ENCODE results near the gene MAGEA2B.
"Not testable (repeated sequence)": the region's sequence is repeated elsewhere in the genome, so short reads cannot be mapped to it uniquely, and the experiment has no call there.

MAGEA2B gene, protein sequence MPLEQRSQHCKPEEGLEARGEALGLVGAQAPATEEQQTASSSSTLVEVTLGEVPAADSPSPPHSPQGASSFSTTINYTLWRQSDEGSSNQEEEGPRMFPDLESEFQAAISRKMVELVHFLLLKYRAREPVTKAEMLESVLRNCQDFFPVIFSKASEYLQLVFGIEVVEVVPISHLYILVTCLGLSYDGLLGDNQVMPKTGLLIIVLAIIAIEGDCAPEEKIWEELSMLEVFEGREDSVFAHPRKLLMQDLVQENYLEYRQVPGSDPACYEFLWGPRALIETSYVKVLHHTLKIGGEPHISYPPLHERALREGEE

DNA sequence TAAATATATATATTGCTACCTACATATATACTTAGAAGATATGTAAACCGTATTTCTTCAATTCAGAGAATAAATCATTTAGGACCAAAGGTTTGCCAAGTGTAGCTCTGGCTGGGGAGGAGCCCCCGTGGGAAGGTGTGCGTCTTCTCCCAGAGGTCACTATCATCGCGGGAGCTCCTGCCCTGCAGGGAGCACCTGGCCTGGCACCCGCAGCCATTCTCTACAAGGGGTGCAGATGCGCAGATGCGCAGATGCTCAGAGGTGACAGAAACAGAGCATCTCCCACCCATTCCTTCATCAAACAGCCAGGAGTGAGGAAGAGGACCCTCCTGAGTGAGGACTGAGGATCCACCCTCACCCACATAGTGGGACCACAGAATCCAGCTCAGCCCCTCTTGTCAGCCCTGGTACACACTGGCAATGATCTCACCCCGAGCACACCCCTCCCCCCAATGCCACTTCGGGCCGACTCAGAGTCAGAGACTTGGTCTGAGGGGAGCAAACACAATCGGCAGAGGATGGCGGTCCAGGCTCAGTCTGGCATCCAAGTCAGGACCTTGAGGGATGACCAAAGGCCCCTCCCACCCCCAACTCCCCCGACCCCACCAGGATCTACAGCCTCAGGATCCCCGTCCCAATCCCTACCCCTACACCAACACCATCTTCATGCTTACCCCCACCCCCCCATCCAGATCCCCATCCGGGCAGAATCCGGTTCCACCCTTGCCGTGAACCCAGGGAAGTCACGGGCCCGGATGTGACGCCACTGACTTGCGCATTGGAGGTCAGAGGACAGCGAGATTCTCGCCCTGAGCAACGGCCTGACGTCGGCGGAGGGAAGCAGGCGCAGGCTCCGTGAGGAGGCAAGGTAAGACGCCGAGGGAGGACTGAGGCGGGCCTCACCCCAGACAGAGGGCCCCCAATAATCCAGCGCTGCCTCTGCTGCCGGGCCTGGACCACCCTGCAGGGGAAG lies at the start of gene MAGEA2B:
TSS of gene MAGEA2B (plus strand) at position 814 of the 973 bp plus-strand sequence. CDS start 2,479 bp downstream, outside the sequence.
- not testable (repeated sequence) for DNase-seq

DNA sequence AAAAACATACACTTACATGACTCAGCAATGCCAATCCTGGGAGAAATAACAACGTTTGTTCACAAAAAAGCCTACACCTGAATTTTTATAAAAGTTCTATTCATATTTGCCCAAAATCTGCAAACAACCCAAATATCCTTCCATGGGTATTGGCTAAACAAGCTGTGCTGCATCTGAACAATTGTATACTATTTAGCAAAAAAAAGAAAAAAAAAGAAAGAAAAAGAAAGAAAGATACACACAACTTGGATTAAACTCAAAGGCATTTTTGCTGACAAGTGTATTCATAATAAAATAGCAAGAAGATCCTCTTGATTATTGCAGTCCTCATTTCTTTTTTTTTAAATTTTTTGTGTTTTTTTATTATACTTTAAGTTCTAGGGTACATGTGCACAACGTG lies 40.3 kb upstream of the MAGEA2B start:
- DNase-seq = no peak

DNA sequence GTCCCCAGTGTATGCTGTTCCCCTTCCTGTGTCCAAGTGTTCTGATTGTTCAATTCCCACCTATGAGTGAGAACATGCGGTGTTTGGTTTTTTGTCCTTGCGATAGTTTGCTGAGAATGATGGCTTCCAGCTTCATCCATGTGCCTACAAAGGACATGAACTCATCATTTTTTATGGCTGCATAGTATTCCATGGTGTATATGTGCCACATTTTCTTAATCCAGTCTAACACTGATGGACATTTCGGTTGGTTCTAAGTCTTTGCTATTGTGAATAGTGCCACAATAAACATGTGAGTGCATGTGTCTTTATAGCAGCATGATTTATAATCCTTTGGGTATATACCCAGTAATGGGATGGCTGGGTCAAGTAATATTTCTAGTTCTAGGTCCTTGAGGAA lies 39.8 kb upstream of the MAGEA2B start:
- not testable (repeated sequence) for DNase-seq

DNA sequence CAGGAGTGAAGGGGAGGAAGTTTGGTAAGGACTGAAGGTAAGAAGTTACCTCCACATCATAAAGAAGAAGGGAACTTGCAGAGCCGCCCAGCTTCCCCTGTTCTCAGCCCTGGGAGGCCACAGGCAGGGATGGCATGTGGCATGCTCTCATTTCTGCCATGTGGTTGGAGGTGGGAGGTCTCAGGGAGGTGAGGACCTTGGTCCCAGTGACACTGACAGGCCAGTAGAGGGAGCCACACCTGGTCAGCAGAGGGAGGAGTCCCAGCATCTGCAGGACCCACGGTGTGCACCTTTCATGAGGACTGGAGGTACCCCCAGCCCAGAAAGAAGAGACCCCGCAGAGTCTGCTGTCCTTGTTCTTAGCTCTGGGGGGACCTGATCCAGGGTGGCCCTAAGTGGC lies 33.4 kb upstream of the MAGEA2B start:
- not testable (repeated sequence) for DNase-seq

DNA sequence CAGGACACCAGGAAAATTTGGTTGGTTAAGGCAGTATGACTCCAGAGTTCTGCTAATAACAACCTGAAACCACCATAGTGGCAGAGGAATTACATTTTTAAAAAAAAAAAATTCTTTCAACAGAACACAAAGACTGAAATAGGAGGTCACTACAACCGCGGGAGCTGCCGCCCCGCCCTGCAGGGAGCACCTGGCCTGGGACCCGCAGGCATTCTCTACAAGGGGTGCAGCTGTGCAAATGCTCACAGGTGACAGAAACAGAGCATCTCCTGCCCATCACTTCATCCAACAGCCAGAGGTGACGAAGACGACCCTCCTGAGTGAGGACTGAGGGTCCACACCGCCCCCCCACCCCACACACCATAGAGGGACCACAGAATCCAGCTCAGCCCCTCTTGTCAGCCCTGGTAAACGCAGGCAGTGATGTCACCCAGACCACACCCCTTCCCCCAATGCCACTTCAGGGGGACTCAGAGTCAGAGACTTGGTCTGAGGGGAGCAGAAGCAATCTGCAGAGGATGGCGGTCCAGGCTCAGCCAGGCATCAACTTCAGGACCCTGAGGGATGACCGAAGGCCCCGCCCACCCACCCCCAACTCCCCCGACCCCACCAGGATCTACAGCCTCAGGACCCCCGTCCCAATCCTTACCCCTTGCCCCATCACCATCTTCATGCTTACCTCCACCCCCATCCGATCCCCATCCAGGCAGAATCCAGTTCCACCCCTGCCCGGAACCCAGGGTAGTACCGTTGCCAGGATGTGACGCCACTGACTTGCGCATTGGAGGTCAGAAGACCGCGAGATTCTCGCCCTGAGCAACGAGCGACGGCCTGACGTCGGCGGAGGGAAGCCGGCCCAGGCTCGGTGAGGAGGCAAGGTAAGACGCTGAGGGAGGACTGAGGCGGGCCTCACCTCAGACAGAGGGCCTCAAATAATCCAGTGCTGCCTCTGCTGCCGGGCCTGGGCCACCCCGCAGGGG lies 16.2 kb upstream of the MAGEA2B start, which contains the start of gene MAGEA3:
TSS of gene MAGEA3 (plus strand) at position 843 of the 980 bp plus-strand sequence. CDS start 2,039 bp downstream, outside the sequence.
- not testable (repeated sequence) for DNase-seq

DNA sequence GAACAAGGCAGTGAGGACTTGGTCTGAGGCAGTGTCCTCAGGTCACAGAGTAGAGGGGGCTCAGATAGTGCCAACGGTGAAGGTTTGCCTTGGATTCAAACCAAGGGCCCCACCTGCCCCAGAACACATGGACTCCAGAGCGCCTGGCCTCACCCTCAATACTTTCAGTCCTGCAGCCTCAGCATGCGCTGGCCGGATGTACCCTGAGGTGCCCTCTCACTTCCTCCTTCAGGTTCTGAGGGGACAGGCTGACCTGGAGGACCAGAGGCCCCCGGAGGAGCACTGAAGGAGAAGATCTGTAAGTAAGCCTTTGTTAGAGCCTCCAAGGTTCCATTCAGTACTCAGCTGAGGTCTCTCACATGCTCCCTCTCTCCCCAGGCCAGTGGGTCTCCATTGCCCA lies 14.0 kb upstream of the MAGEA2B start:
- not testable (repeated sequence) for DNase-seq

DNA sequence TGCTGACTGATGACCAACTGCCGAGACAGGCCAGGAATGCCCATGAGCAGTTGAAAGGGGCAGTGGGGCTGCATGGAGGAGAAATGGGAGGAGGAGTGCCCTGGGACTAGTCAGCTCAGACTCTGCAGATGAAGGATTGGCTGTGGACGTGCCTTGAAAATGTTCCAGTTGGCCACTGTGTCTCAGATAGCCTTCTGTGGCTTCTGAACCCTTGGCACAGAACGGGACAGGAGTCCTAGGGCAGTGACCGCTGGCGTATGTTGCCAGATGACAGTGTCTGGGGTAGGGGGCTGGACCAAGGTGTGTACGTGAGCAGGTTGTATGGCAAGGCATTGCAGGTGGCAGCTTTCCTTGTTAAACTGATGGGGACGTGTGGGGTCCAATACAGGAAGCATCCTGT lies 7.9 kb upstream of the MAGEA2B start:
- DNase-seq = not testable (repeated sequence)

DNA sequence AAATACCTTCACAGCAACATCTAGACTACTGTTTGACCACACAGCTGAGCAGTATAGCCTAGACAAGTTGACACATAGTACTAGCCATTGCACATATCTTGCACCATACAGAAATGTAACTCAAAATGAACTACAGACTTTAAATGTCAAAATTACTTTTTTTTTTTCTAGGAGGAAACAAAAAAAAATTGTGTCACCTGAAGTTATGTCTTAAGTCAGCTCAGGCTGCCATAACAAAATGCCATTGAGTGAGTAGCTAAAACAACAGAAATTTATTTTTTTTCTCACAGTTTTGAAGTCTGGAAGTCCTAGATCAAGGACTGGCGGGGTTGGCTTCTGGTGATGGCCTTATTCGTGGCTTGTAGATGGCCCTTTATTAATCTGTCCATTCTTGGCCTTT lies 5.3 kb upstream of the MAGEA2B start, which contains the start of gene CSAG2:
TSS of gene CSAG2 (minus strand) at position 101 of the 400 bp plus-strand sequence. CDS start 161 bp downstream, outside the sequence.
- not testable (repeated sequence) for DNase-seq

DNA sequence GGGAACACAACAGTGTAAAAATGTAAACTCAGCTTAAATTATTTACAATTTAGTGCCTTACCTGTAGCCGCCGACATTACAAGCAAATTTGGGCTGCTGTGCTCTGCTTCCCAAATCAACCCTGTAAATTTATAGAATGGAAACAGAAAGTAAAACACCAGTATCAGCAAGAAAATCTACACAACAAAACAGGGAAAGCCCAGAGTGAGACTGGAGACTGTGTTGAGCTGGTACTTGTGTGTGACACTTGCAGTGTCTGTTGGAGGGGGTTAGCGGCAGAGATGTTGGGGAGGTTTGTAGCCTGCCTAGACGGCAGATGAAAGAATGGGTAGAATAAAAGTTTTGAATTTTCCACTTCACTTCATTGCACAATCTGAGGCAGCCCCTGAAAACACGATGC lies 1.2 kb upstream of the MAGEA2B start:
- DNase-seq = not testable (repeated sequence)

DNA sequence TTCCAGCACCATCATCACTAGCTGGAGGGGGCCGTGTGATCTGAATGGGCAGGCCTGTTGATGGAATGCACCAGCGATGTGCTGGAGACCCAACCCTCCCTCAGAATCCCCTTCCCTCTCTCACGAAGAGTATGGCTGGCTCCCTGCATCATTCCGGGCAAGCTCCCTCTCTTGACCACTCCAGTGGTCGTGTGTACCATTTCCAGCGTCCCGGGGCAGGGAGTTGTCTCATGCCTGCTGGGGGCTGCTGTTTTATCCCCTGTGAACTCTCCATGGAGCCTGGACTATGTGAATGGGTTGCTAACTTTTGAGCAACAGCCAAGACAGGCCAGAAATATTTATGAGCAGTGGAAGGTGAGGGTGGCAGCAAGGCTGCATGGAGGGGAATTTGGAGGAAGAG lies 11.0 kb downstream of the MAGEA2B start:
- no peak for DNase-seq

DNA sequence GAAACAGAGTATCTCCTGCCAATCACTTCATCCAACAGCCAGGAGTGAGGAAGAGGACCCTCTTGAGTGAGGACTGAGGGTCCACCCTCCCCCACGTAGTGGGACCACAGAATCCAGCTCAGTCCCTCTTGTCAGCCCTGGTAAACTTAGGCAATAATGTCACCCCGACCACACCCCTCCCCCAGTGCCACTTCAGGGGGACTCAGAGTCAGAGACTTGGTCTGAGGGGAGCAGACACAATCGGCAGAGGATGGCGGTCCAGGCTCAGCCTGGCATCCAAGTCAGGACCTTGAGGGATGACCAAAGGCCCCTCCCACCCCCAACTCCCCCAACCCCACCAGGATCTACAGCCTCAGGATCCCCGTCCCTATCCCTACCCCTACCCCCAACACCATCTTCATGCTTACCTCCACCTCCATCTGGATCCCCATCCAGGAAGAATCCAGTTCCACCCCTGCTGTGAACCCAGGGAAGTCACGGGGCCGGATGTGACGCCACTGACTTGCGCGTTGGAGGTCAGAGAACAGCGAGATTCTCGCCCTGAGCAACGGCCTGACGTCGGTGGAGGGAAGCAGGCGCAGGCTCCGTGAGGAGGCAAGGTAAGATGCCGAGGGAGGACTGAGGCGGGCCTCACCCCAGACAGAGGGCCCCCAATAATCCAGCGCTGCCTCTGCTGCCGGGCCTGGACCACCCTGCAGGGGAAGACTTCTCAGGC lies 19.0 kb downstream of the MAGEA2B start, which contains the start of the genes CSAG1 and MAGEA12:
TSS of gene CSAG1 (minus strand) at position 461 of the 715 bp plus-strand sequence. CDS start 1,261 bp downstream, outside the sequence.
TSS of gene MAGEA12 (plus strand) at position 497 of the 715 bp plus-strand sequence. CDS start 2,405 bp downstream, outside the sequence.
- no peak for DNase-seq

DNA sequence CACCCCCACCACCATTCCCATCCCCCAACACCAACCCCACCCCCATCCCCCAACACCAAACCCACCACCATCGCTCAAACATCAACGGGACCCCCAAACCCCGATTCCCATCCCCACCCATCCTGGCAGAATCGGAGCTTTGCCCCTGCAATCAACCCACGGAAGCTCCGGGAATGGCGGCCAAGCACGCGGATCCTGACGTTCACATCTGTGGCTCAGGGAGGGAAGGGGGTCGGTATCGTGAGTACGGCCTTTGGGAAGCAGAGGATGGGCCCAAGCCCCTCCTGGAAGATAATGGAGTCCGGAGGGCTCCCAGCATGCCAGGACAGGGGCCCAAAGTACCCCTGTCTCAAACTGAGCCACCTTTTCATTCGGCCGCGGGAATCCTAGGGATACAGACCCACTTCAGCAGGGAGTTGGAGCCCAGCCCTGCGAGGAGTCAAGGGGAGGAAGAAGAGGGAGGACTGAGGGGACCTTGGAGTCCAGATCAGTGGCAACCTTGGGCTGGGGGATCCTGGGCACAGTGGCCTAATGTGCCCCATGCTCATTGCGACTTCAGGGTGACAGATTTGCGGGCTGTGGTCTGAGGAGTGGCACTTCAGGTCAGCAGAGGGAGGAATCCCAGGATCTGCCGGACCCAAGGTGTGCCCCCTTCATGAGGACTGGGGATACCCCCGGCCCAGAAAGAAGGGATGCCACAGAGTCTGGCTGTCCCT lies 19.9 kb downstream of the MAGEA2B start:
- not testable (repeated sequence) for DNase-seq

DNA sequence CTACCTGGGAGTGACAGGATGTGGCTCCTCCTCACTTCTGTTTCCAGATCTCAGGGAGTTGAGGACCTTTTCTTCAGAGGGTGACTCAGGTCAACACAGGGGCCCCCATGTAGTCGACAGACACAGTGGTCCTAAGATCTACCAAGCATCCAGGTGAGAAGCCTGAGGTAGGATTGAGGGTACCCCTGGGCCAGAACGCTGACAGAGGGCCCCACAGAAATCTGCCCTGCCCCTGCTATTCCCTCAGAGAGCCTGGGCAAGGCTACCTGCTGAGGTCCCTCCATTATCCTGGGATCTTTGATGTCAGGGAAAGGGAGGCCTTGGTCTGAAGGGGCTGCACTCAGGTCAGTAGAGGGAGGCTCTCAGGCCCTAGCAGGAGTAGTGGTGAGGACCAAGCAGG lies 20.7 kb downstream of the MAGEA2B start:
- DNase-seq = no peak

DNA sequence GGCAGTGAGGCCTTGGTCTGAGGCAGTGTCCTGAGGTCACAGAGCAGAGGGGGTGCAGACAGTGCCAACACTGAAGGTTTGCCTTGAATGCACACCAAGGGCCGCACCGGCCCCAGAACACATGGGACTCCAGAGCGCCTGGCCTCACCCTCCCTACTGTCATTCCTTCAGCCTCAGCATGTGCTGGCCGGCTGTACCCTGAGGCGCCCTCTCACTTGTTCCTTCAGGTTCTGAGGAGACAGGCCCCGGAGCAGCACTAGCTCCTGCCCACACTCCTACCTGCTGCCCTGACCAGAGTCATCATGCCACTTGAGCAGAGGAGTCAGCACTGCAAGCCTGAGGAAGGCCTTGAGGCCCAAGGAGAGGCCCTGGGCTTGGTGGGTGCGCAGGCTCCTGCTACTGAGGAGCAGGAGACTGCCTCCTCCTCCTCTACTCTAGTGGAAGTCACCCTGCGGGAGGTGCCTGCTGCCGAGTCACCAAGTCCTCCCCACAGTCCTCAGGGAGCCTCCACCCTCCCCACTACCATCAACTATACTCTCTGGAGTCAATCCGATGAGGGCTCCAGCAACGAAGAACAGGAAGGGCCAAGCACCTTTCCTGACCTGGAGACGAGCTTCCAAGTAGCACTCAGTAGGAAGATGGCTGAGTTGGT lies 21.6 kb downstream of the MAGEA2B start:
- no peak for DNase-seq

DNA sequence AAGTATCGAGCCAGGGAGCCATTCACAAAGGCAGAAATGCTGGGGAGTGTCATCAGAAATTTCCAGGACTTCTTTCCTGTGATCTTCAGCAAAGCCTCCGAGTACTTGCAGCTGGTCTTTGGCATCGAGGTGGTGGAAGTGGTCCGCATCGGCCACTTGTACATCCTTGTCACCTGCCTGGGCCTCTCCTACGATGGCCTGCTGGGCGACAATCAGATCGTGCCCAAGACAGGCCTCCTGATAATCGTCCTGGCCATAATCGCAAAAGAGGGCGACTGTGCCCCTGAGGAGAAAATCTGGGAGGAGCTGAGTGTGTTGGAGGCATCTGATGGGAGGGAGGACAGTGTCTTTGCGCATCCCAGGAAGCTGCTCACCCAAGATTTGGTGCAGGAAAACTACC lies 22.1 kb downstream of the MAGEA2B start:
- DNase-seq = not testable (repeated sequence)

DNA sequence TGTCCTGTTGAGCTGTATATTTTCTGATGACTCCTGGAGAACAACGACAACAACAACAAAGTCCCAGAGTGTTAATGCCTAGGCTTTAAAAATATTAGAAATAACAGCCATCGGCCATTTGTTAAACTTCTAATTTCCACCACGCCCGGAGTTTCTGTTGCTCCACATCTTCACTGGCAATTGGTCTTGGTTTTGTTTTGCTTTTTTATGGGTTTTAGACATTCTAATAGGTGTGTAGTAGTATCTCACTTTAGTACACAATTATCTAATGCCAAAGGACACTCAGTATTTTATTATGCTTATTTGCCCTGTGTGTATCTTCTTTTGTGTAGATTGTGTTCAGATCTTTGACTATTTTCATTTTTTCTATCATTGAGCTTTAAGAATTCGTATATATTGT lies 24.1 kb downstream of the MAGEA2B start:
- no peak for DNase-seq

DNA sequence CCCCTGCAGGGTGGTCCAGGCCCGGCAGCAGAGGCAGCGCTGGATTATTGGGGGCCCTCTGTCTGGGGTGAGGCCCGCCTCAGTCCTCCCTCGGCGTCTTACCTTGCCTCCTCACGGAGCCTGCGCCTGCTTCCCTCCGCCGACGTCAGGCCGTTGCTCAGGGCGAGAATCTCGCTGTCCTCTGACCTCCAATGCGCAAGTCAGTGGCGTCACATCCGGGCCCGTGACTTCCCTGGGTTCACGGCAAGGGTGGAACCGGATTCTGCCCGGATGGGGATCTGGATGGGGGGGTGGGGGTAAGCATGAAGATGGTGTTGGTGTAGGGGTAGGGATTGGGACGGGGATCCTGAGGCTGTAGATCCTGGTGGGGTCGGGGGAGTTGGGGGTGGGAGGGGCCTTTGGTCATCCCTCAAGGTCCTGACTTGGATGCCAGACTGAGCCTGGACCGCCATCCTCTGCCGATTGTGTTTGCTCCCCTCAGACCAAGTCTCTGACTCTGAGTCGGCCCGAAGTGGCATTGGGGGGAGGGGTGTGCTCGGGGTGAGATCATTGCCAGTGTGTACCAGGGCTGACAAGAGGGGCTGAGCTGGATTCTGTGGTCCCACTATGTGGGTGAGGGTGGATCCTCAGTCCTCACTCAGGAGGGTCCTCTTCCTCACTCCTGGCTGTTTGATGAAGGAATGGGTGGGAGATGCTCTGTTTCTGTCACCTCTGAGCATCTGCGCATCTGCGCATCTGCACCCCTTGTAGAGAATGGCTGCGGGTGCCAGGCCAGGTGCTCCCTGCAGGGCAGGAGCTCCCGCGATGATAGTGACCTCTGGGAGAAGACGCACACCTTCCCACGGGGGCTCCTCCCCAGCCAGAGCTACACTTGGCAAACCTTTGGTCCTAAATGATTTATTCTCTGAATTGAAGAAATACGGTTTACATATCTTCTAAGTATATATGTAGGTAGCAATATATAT lies 39.5 kb downstream of the MAGEA2B start, which contains the start of gene MAGEA2:
TSS of gene MAGEA2 (minus strand) at position 157 of the 965 bp plus-strand sequence. CDS start 2,479 bp downstream, outside the sequence.
- not testable (repeated sequence) for DNase-seq

DNA sequence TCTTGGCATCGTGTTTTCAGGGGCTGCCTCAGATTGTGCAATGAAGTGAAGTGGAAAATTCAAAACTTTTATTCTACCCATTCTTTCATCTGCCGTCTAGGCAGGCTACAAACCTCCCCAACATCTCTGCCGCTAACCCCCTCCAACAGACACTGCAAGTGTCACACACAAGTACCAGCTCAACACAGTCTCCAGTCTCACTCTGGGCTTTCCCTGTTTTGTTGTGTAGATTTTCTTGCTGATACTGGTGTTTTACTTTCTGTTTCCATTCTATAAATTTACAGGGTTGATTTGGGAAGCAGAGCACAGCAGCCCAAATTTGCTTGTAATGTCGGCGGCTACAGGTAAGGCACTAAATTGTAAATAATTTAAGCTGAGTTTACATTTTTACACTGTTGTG lies 40.4 kb downstream of the MAGEA2B start:
- not testable (repeated sequence) for DNase-seq

All from fibroblast of upper back skin (primary cell).